GM19351 (cell line): ENCODE data around the gene ZNF324.

ENCODE experiments used
- ATAC-seq: cut with Tn5 transposase; IDR thresholded peaks from one replicate; pipeline ENCODE4 v1.9.1; 2021; ENCODE audit warnings: mild to moderate bottlenecking, moderate library complexity; ENCODE audit not compliant: unreplicated experiment

The ZNF324 gene

DNA sequence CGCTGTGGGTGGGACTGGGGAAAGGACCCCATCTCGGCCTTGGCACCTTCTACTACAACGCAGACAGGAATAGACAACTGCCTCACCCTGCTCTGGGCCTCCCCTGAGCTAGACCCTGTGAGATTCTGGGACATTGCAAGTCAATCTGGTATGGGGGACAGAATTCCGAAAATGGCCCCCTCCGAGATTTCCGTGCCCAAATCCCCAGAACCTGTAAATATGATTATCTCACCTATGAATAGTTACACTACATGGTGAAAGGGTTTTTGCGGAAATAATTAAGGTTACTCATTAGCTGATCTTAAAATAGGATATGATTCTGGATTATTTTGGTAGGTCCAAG is 53.3 kb downstream of the ZNF324 start:
- ATAC-seq: no peak

DNA sequence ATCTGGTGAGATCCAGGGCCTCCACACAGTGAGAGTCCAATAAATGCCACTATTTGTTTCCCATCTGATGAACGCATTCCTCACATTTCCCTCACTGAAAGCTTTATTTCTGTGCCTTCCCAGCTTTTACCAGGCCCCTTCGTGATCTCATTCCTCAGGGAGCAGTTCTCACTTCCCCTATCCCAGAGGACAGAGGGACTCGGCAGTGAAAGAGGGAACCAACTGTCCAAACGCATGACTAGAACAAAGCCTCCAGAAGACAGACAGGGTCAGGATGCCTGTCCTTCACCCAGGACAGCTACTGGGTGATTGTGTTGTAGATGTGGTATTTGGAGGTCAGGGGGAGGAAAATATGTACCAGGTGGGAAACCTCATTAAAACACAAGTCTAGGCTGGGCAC is 54.8 kb downstream of the ZNF324 start:
- no peak for ATAC-seq

DNA sequence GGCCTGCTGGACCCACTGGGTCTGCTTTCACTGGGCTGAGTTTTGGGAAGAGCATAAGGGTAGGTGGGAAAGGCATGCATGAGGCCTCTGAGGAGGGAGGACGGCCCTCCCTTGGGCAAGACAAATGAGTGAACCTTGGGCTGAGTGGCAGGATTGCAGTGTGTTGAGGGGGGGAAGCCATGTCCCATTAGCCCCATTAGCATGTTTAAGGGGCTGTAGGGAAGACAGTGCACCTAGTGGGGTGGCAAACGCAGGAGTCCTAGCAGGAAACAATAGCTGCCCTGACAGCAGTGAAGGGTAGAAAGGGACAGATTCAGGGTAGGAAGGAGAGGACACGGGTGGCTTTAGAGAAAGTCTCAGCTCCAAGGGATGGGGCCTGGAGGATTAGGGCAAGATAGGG is 55.8 kb downstream of the ZNF324 start:
- ATAC-seq: no peak
